IMR-90 (cell line): Measurements from ENCODE around the gene EXPH5. TPM values are rescaled to one million over a fixed set of nuclear protein-coding genes. Genes with fewer than 3 reads are reported as not detected.

Experiments
- ATAC-seq: fragments of 200-7000 bp; cut with Tn5 transposase; 2 replicates; pipeline ENCODE4 v1.9.1; 2020; ENCODE audit warnings: low read depth, mild to moderate bottlenecking, moderate library complexity
- BruUV-seq: library from RNA; stranded (reverse); fragments of 400-500 nt; replicated peaks from 2 replicates; lab custom pipeline; 2021; lab: Mats Ljungman, UMichigan
- CTCF ChIA-PET: fragments of 300-600 bp; formaldehyde crosslinking; extraction: SDS; loops from one replicate; lab custom pipeline; 2021; ENCODE audit warnings: antibody characterized with exemption; lab: Yijun Ruan, JAX
- POLR2A ChIA-PET: fragments of 300-600 bp; sonication (Branson Sonifier 250); formaldehyde crosslinking; loops from one replicate; lab custom pipeline; 2022; ENCODE audit warnings: antibody characterized with exemption; ENCODE audit not compliant: unreplicated experiment; lab: Charles Lee
- DNase-seq: peaks from one replicate; pipeline ENCODE4 v3.0.0; 2013
- H2AFZ ChIP-seq: replicated peaks from 2 replicates; pipeline ENCODE3; 2013; ENCODE audit warnings: low read length, mild to moderate bottlenecking; ENCODE audit not compliant: poor library complexity
- H2AK5ac ChIP-seq: 2 replicates; pipeline ENCODE4 v1.6.1; 2013; ENCODE audit warnings: low read depth, low read length, inconsistent platforms
- H2AK9ac ChIP-seq: replicated peaks from 2 replicates; pipeline ENCODE3; 2013; ENCODE audit warnings: mild to moderate bottlenecking, low read depth, low read length, moderate library complexity; ENCODE audit not compliant: poor library complexity
- H2BK120ac ChIP-seq: 2 replicates; pipeline ENCODE4 v1.6.1; 2013; ENCODE audit warnings: low read depth, low read length, inconsistent platforms
- H2BK15ac ChIP-seq: 3 replicates; pipeline ENCODE4 v1.6.1; 2013; ENCODE audit warnings: low read depth, low read length, inconsistent platforms
- H2BK20ac ChIP-seq: 2 replicates; pipeline ENCODE4 v1.6.1; 2013; ENCODE audit warnings: low read depth, mild to moderate bottlenecking, inconsistent platforms, low read length, moderate library complexity
- H2BK5ac ChIP-seq: 2 replicates; pipeline ENCODE4 v1.6.1; 2013; ENCODE audit warnings: mild to moderate bottlenecking, low read depth, low read length, inconsistent platforms; ENCODE audit not compliant: poor library complexity, severe bottlenecking
- H3K14ac ChIP-seq: replicated peaks from 2 replicates; pipeline ENCODE4 v1.6.1; 2013; ENCODE audit warnings: low read depth, low read length, inconsistent platforms
- H3K18ac ChIP-seq: 2 replicates; pipeline ENCODE4 v1.6.1; 2013; ENCODE audit warnings: low read depth, low read length, control low read depth
- H3K23ac ChIP-seq: 2 replicates; pipeline ENCODE4 v1.6.1; 2013; ENCODE audit warnings: low read depth, low read length, inconsistent platforms
- H3K27ac ChIP-seq: 2 replicates; pipeline ENCODE4 v1.5.1; 2013; ENCODE audit warnings: mild to moderate bottlenecking, control low read depth, low read length; ENCODE audit not compliant: insufficient read depth
- H3K27me3 ChIP-seq: 2 replicates; pipeline ENCODE4 v1.6.1; 2013; ENCODE audit warnings: low read length; ENCODE audit not compliant: control insufficient read depth, insufficient read depth
- H3K36me3 ChIP-seq: 2 replicates; pipeline ENCODE4 v1.6.1; 2013; ENCODE audit warnings: low read length, mixed read lengths; ENCODE audit not compliant: control insufficient read depth, insufficient read depth
- H3K4ac ChIP-seq: 2 replicates; pipeline ENCODE4 v1.6.1; 2013; ENCODE audit warnings: low read depth, low read length, inconsistent platforms
- H3K4me1 ChIP-seq: 2 replicates; pipeline ENCODE4 v1.6.1; 2013; ENCODE audit warnings: low read length, mixed read lengths; ENCODE audit not compliant: control insufficient read depth, insufficient read depth
- H3K4me2 ChIP-seq: 2 replicates; pipeline ENCODE4 v1.6.1; 2013; ENCODE audit warnings: low read depth, mild to moderate bottlenecking, control low read depth, low read length, moderate library complexity
- H3K4me3 ChIP-seq: 2 replicates; pipeline ENCODE4 v1.5.1; 2013; ENCODE audit warnings: low read depth, mild to moderate bottlenecking, control low read depth, low read length, moderate library complexity; ENCODE audit not compliant: insufficient read depth
- H3K56ac ChIP-seq: 2 replicates; pipeline ENCODE4 v1.6.1; 2013; ENCODE audit warnings: low read length, inconsistent platforms; ENCODE audit not compliant: insufficient read depth; ENCODE audit errors: extremely low read depth
- H3K79me1 ChIP-seq, 2 experiments: 2 replicates each; pipeline ENCODE4 v1.6.1; 2013; ENCODE audit warnings: low read length in 2 of 2, inconsistent platforms in 1 of 2, low read depth in 1 of 2
- H3K9ac ChIP-seq: 2 replicates; pipeline ENCODE4 v1.6.1; 2013; ENCODE audit warnings: low read depth, low read length, control low read depth
- H3K9me1 ChIP-seq: 2 replicates; pipeline ENCODE4 v1.6.1; 2013; ENCODE audit warnings: low read length, inconsistent platforms; ENCODE audit not compliant: insufficient read depth
- H3K9me3 ChIP-seq: 2 replicates; pipeline ENCODE4 v1.6.1; 2013; ENCODE audit warnings: low read length; ENCODE audit not compliant: control insufficient read depth, insufficient read depth
- H4K20me1 ChIP-seq: 2 replicates; pipeline ENCODE4 v1.6.1; 2013; ENCODE audit warnings: low read length, inconsistent platforms; ENCODE audit not compliant: insufficient read depth
- H4K5ac ChIP-seq: 2 replicates; pipeline ENCODE4 v1.6.1; 2013; ENCODE audit warnings: mild to moderate bottlenecking, low read depth, low read length, control low read depth
- H4K8ac ChIP-seq, 2 experiments: 2 replicates each; pipeline ENCODE4 v1.6.1; 2013; ENCODE audit warnings: low read depth in 2 of 2, low read length in 2 of 2, control low read depth in 1 of 2, inconsistent platforms in 1 of 2
- H4K91ac ChIP-seq: 2 replicates; pipeline ENCODE4 v1.6.1; 2013; ENCODE audit warnings: low read depth, low read length, inconsistent platforms; ENCODE audit not compliant: insufficient read depth
- BHLHE40 ChIP-seq: fragments of 150-350 bp; IDR thresholded peaks from 2 replicates; pipeline ENCODE4 v1.6.1; 2016; ENCODE audit warnings: mild to moderate bottlenecking, low read depth, low read length
- CEBPB ChIP-seq: IDR thresholded peaks from 2 replicates; pipeline ENCODE4 v1.6.1; 2012; ENCODE audit warnings: low read depth, low read length, improper control_type of control experiment
- FOS ChIP-seq: fragments of 150-350 bp; IDR thresholded peaks from 2 replicates; pipeline ENCODE4 v1.6.1; 2016; ENCODE audit warnings: low read depth, low read length
- MAZ ChIP-seq: IDR thresholded peaks from 2 replicates; pipeline ENCODE4 v1.6.1; 2012; ENCODE audit warnings: low read depth, mild to moderate bottlenecking, low read length, improper control_type of control experiment, moderate library complexity, borderline replicate concordance
- NFE2L2 ChIP-seq: fragments of 150-350 bp; IDR thresholded peaks from 2 replicates; pipeline ENCODE4 v1.6.1; 2016; ENCODE audit warnings: low read depth, mild to moderate bottlenecking, low read length
- POLR2A ChIP-seq: IDR thresholded peaks from 2 replicates; pipeline ENCODE4 v1.6.1; 2012; ENCODE audit warnings: mild to moderate bottlenecking, low read depth, low read length
- RCOR1 ChIP-seq: IDR thresholded peaks from 2 replicates; pipeline ENCODE4 v1.6.1; 2012; ENCODE audit warnings: mild to moderate bottlenecking, low read length, improper control_type of control experiment; ENCODE audit not compliant: insufficient replicate concordance
- RFX5 ChIP-seq: IDR thresholded peaks from 2 replicates; pipeline ENCODE4 v1.8.0; 2012; ENCODE audit warnings: low read depth, mild to moderate bottlenecking, low read length, moderate library complexity
- WGBS, 2 experiments: methylation state at CpG; one replicate each; pipeline versions ENCODE4 v1.1.5 to v1.1.7; 2013; ENCODE audit warnings: missing lambda C conversion rate in 2 of 2; ENCODE audit not compliant: insufficient read length in 1 of 2; ENCODE audit errors: extremely low coverage in 2 of 2; 5-methylcytosine and 5-hydroxymethylcytosine counted together
- dilution Hi-C: fragments of 300-500 bp; cut with HindIII; formaldehyde crosslinking; loops from one replicate; pipeline ENCODE4 v1.14.3; 2018; ENCODE audit warnings: low sequenced_read_pairs; ENCODE audit not compliant: unreplicated experiment
- in situ Hi-C: fragments of 300-500 bp; cut with MboI; formaldehyde crosslinking; loops from 3 replicates; pipeline ENCODE4 v1.14.3; 2019; ENCODE audit warnings: low sequenced_read_pairs, inconsistent platforms, mixed read lengths
- intact Hi-C: fragments of 100-400 bp; cut with micrococcal nuclease; formaldehyde crosslinking; loops from 2 replicates; pipeline ENCODE4 v1.10.0; 2022
- polyA plus RNA-seq, 3 experiments: library from polyadenylated mRNA; depleted of rRNA; stranded (reverse); fragments of >200 nt; gene quantifications; 2 replicates each; pipeline ENCODE4 v1.2.3, GENCODE V29; 2012; ENCODE audit warnings: low replicate concordance in 1 of 3
- total RNA-seq: library from RNA; depleted of rRNA; stranded (reverse); fragments of >200 nt; gene quantifications from 2 replicates; pipeline ENCODE4 v1.2.3, GENCODE V29; 2012
- TF ChIP-seq, protein P1 (sequence below): fragments of 150-350 bp; IDR thresholded peaks from 2 replicates; pipeline ENCODE4 v1.6.1; 2017; ENCODE audit warnings: mild to moderate bottlenecking, antibody characterized with exemption, low read length, low read depth

EXPH5 gene
- total and polyA plus RNA-seq, 2 of the 4 experiments (the other 2 are of a cell fraction) = 0.05 to 0.72 TPM

DNA sequence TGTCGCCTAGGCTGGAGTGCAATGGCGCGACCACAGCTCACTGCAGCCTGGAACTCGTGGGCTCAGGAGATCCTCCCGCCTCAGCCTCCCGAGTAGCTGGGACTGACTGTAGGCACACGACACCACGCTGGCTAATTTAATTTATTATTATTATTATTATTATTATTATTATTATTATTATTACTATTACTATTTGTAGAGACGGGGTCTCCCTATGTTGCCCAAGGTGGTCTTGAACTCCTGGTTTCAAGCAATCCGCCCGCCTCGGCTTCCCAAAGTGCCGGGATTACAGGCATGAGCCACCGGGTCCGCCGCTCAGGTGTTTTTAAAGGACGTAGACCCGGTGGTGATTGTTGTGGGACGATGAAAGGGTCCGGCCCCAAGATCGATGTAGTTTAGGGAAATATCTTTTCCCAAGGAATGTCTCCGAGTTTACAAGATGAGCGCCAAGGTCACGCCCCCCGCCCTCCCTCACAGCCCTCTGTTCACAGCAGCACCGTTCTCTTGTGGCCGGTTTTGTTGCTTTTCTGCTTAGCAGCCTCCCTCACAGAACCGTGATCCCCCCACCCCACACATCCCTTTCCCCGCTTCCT is 94.7 kb downstream of the EXPH5 start:
- H4K5ac ChIP-seq = peak overlapping the region; percentile 88
- TF ChIP-seq POLR2A (no peak), BHLHE40 (no peak), FOS (no peak), NFE2L2 (no peak), RFX5 (no peak), RCOR1 (no peak), MAZ (no peak), CEBPB (no peak)
- TF ChIP-seq, protein P1, sequence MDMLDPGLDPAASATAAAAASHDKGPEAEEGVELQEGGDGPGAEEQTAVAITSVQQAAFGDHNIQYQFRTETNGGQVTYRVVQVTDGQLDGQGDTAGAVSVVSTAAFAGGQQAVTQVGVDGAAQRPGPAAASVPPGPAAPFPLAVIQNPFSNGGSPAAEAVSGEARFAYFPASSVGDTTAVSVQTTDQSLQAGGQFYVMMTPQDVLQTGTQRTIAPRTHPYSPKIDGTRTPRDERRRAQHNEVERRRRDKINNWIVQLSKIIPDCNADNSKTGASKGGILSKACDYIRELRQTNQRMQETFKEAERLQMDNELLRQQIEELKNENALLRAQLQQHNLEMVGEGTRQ = no peak
- ChIA-PET POLR2A (no interaction called here), CTCF (interaction anchor here (0.9 kb wide), 1 partner anchor 8 kb away, joined by 3 read pairs; no protein-coding TSS in a partner anchor)
- H2AK9ac ChIP-seq = peak overlapping the region; percentile 85
- in situ Hi-C loops (no loop called here), intact Hi-C loops (no loop called here), dilution Hi-C loops (no loop called here)
- no peak overlapping the region; the same call in 2 of the 3 replicates for H2BK15ac ChIP-seq
- peak overlapping the region; percentile 88 to 93 for H4K8ac ChIP-seq
- peak overlapping the region; percentile 78 for H3K27ac ChIP-seq
- peaks cover 8% of the 10 kb centered on the region; the same call in 1 of the 2 replicates for H3K9me1 ChIP-seq
- H3K18ac ChIP-seq = peak overlapping the region; percentile 7
- DNase-seq (no peak), ATAC-seq (no peak)
- no TSS peak for BruUV-seq
- 58% methylated on average over 8 of the region's 29 CpGs; no CpG with 5 or more reads in 1 of the 2 experiments for WGBS, 2 experiments
- no peaks in the 10 kb centered on the region; the same call in 1 of the 2 replicates for H3K36me3 ChIP-seq
- peak overlapping the region; percentile 84 for H2BK120ac ChIP-seq
- H4K20me1 ChIP-seq = no peaks in the 10 kb centered on the region
- peak overlapping the region; percentile 79 for H2BK5ac ChIP-seq
- peak overlapping the region; percentile 73 for H2AK5ac ChIP-seq
- no peaks in the 10 kb centered on the region for H3K27me3 ChIP-seq
- H3K23ac ChIP-seq = peak overlapping the region; percentile 59; the same call in 1 of the 2 replicates
- H3K4me3 ChIP-seq = peak overlapping the region; percentile 50
- peak overlapping the region; percentile 28; the same call in 1 of the 2 replicates for H3K56ac ChIP-seq
- H3K14ac ChIP-seq = peak overlapping the region; percentile 84
- no peak overlapping the region for H2BK20ac ChIP-seq
- H3K4ac ChIP-seq = peak overlapping the region; percentile 85
- no peaks in the 10 kb centered on the region for H3K9me3 ChIP-seq
- H4K91ac ChIP-seq = peak overlapping the region; percentile 80; the same call in 1 of the 2 replicates
- peak overlapping the region; percentile 47 for H3K9ac ChIP-seq
- peaks cover 3% of the 10 kb centered on the region for H3K4me1 ChIP-seq
- peak overlapping the region; percentile 57 for H3K4me2 ChIP-seq
- peaks cover 19 to 36% of the 10 kb centered on the region in 2 experiments for H3K79me1 ChIP-seq
- peak overlapping the region; percentile 98 for H2AFZ ChIP-seq
